Measurements from ENCODE around the gene DUSP3.

DUSP3 gene

GRCh38 chr17:43737722-43738121 lies 41.1 kb downstream of the DUSP3 start:
- in situ Hi-C loops (cut with HindIII; ENCODE audit: low sequenced_read_pairs), result no loop called here

- in situ Hi-C loops (cut with HindIII; ENCODE audit: low sequenced_read_pairs), result no loop called here
Measured at GRCh38 chr17:43736389-43736788, 42.4 kb downstream of the DUSP3 start.

GRCh38 chr17:43734376-43734775 lies 44.4 kb downstream of the DUSP3 start:
- in situ Hi-C loops (cut with HindIII; ENCODE audit: low sequenced_read_pairs), result no loop called here

GRCh38 chr17:43733956-43734355 lies 44.8 kb downstream of the DUSP3 start:
- in situ Hi-C loops (cut with HindIII; ENCODE audit: low sequenced_read_pairs), result no loop called here

GRCh38 chr17:43732958-43733357 lies 45.8 kb downstream of the DUSP3 start:
- in situ Hi-C loops (cut with HindIII; ENCODE audit: low sequenced_read_pairs), result no loop called here

- in situ Hi-C loops (cut with HindIII; ENCODE audit: low sequenced_read_pairs), result no loop called here
Measured at GRCh38 chr17:43728081-43728480, 50.7 kb downstream of the DUSP3 start.

- in situ Hi-C loops (cut with HindIII; ENCODE audit: low sequenced_read_pairs), result no loop called here
Measured at GRCh38 chr17:43723697-43724359, 54.9 kb downstream of the DUSP3 start.

GRCh38 chr17:43722870-43723665 lies 55.7 kb downstream of the DUSP3 start:
- in situ Hi-C loops (cut with HindIII; ENCODE audit: low sequenced_read_pairs), result no loop called here

GRCh38 chr17:43722269-43722619 lies 56.5 kb downstream of the DUSP3 start:
- in situ Hi-C loops (cut with HindIII; ENCODE audit: low sequenced_read_pairs), result no loop called here

GRCh38 chr17:43721537-43722268 lies 57.1 kb downstream of the DUSP3 start:
- in situ Hi-C loops (cut with HindIII; ENCODE audit: low sequenced_read_pairs), result no loop called here

GRCh38 chr17:43720311-43721060 lies 58.3 kb downstream of the DUSP3 start:
- in situ Hi-C loops (cut with HindIII; ENCODE audit: low sequenced_read_pairs), result no loop called here

GRCh38 chr17:43719578-43719977 lies 59.2 kb downstream of the DUSP3 start:
- in situ Hi-C loops (cut with HindIII; ENCODE audit: low sequenced_read_pairs), result no loop called here

GRCh38 chr17:43718544-43718943 lies 60.2 kb downstream of the DUSP3 start:
- in situ Hi-C loops (cut with HindIII; ENCODE audit: low sequenced_read_pairs), result no loop called here

- in situ Hi-C loops (cut with HindIII; ENCODE audit: low sequenced_read_pairs), result no loop called here
Measured at GRCh38 chr17:43717913-43718312, 60.9 kb downstream of the DUSP3 start.

All from endothelial cell of hepatic sinusoid (primary cell).